GM18870 (cell line): ENCODE measurements around the gene ANKRD53.

ENCODE experiments used
- ATAC-seq: cut with Tn5 transposase; IDR thresholded peaks from one replicate; pipeline ENCODE4 v1.9.1; 2021; ENCODE audit warnings: moderate library complexity; ENCODE audit not compliant: unreplicated experiment

The ANKRD53 gene, protein sequence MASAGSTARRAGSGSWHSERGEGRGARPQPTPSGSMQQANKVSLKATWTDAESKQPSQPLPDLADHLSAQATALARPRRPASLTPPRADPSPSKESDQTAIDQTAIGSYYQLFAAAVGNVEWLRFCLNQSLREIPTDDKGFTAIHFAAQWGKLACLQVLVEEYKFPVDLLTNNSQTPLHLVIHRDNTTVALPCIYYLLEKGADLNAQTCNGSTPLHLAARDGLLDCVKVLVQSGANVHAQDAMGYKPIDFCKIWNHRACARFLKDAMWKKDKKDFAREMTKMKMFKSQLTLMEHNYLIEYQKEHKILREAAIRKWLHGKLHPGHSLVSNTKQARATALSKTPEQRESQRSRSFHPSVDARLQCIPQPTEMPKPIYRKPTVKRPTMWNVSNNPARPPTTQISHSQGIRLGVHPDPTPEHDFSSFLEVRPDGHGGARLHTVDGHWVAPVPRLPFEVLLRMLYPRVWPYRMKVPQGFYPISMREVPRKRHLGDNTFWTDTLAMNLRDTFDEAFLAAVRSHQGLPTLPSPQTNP

DNA sequence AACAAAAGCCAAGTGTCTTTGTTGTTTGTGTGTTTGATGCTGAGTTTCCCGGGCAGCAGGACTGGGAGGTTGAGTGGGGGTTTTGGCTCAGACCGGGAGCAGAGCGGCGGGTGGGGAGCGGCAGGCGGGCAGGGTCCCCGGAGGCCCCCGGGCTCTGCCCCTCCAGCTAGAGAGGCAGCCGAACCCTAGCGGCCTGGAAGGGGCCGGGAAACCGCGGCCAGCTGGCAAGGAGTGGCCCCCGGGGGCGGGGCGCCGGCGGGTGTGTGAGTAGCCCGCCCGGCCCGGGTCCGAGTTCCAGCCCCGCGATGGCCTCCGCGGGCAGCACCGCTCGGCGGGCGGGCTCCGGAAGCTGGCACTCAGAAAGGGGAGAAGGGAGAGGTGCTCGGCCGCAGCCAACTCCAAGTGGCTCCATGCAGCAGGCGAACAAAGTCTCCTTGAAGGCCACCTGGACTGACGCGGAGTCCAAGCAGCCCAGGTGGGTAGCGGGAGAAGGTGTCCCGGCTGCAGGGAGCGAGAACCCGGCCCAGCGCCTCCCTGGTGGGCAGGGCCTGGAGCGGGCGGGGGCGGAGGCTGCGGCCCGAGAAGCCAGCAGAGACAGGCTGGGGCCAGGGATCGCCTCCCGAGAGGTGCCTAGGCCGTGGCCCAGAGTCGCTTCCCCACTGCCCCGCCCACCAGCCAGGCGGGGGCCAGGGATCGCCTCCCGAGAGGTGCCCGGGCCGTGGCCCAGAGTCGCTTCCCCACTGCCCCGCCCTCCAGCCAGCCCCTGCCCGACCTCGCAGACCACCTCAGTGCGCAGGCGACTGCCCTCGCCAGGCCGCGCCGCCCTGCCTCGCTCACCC, at the start of gene ANKRD53:
TSS of gene ANKRD53 (plus strand) at position 290 of the 839 bp plus-strand sequence. CDS start at position 306, 16 bp downstream.
- no peak for ATAC-seq

DNA sequence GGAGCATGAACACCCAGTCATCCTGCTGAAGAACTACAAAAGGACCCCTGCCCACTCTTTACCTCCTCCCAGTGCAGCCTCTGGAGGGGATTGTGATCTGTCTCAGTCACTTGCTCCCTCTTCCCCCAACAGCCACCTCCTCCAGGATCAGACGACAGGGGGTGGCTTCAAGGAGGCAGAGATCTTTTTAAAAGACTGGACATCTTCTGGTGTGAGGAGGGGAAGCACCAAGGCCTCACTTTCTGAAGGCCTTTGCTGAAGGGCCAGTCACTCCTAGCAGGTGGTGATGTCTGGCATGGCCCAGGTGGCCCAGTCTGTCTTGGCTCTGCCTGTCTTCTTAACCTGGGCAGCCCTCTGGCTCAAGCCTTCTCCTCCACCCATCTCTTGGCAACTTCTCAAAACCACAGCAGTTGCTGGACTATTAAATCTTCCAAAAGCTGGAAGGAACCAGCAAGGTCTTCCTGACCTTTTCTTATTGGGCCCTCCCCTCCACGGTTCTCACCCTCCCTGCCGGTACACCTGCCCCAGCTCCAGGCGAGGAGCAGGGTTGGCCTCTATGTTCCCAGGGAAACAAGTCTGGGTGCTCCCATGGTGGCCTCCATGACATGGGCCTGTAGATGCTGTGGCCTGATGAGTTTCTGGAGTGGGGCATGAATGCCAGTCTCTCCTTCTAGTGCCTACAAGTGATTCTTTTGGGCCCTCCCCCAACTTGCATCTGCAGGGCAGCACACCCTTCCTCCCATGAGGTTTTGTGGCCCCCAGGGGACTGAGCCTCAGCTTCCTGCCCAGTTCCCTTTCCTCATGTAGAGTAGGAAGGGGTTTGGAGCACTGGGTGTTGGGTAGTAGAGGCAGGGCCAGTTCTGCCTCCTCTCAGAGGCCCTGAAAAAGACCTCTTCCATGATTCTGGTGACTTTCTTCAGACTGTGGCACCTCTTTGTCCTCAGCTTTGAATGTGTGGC, 47.8 kb upstream of the ANKRD53 start:
- ATAC-seq, result no peak

DNA sequence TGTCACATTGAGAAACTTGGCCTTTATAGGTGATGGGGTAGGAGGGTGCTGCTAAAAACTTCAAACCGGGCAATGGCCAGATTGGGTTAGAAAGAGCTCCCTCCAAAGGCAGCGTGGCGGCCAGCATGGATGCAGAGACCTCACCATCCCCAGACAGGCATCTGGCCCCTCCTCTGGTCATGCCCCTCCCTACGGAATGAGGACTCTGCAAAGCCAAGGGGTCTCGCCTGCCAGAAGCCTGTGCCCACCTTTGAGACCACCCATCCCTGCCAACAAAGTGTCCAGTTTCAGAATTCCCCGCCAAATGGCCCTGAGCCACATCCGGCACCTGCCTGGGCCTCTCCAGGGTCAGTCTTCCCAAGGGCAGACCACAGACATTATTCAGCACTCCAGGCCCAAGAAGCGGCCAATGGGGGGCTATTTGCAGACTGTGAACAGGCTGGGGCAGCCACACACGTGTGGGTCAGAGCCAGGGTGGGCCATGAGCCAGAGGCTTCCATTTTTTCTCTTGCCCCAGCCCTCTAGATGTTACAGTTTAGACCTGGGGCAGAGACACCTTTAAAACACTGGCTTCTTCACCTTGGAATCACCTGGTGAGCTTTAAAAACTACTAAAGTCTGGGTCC, 46.9 kb upstream of the ANKRD53 start:
- no peak for ATAC-seq

DNA sequence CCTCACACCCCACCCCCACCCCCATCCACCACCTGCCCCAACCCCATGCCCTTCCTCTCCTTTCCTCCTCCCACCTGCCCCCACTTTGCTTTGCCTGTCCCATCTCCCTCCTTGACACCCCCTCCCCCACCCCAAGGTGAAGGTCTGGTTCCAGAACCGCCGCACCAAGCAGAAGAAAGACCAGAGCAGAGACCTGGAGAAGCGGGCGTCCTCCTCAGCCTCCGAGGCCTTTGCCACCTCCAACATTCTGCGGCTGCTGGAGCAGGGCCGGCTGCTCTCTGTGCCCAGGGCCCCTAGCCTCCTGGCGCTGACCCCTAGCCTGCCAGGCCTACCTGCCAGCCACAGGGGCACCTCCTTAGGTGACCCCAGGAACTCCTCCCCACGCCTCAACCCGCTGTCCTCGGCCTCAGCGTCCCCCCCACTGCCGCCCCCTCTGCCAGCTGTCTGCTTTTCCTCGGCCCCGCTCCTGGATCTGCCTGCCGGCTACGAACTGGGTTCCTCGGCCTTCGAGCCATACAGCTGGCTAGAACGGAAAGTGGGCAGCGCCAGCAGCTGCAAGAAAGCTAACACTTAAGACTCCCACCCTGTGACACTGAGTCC, 45.7 kb upstream of the ANKRD53 start:
- no peak for ATAC-seq

DNA sequence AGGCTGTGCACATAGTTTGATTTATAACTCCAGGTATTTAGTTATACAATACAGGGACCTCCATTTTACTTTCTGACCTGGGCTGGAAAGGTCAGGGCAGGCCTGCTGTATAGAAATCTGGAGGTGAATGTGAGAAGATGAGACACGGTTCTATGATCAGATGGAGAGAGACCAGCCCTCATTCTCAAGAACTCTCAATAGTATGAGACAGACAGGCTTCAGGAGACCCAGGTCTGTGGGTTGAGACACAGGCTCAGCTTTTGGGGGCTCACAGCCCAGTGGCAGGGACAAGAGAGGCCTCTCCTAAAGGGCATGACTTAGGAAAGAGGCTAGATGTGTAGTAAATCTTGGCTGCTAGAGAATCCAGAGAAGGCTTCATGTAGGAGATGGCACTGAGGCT, 43.4 kb upstream of the ANKRD53 start:
- ATAC-seq, result no peak

DNA sequence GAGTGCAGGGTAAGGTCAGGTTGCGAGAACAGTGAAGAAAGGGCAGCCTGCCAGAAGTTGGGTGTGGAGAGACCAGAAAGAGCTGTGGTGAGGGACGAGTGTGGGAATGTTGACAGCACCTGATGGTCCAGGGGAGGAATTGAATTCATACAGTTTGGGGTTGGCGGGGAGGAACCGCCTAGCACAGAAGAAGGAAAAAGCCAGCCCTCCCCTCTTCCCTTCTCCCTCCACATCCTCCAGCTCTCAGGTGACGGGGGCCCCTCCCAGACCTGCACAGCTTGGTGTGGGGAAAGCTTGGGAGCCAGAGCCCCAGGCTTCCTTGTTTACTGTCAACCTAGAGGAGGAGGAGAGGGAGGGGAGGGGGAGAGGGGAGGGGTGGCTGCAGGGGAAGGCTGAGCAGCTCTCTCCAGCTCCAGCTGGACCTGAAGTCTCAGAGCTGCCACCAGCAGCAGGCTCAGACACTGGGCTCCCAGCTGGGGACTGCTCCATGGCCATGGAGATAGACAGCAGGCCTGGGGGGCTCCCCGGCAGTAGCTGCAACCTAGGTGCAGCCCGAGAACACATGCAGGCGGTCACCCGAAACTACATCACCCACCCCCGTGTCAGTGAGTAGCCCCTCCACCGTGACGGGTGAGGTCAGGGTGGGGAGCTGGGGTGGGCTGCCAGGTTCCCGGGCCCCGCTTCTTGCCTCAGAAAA, 42.8 kb upstream of the ANKRD53 start, which contains the start of gene ATP6V1B1:
TSS of gene ATP6V1B1 (plus strand) at position 433 of the 697 bp plus-strand sequence. CDS start at position 488, 55 bp downstream.
- no peak for ATAC-seq

DNA sequence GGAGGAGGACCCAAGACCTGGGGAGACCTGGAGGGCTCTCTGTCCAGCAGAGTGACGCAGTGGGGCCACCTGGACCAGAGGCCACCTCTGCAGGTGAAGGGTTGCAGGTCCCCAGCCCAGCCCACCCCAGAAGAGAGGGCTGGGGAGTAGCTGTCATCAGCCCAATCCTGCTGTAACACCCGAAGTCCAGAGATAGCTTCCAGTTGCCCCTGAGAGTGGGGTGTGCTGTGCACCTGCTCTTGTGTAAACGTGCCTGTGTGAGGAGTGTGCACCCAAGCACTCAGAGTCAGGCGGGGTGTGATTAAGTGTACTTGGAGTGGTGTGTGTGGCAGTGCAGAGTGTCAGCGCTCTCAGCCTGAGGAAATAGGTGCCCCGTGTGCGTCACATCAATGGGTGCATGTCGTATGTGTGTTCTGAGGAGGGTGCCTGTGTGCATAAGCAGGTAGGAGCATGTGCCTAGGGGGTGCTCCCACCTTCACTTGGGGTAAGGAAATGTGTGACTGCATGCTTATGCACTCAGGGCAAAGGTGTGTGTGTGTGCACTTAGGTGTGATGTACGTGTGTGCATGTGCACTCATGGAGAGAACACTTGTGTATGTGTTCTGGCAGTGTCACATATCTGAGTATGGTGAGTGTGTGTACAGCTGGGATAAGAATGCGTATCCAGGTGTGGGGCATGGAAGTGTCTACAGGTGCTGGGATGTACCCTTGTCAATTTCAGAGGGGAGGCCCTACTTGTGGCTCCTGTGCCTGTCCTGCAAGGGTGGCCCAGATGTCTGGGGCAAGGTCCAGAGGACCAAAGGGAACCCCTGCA, 42.1 kb upstream of the ANKRD53 start:
- ATAC-seq, result no peak

DNA sequence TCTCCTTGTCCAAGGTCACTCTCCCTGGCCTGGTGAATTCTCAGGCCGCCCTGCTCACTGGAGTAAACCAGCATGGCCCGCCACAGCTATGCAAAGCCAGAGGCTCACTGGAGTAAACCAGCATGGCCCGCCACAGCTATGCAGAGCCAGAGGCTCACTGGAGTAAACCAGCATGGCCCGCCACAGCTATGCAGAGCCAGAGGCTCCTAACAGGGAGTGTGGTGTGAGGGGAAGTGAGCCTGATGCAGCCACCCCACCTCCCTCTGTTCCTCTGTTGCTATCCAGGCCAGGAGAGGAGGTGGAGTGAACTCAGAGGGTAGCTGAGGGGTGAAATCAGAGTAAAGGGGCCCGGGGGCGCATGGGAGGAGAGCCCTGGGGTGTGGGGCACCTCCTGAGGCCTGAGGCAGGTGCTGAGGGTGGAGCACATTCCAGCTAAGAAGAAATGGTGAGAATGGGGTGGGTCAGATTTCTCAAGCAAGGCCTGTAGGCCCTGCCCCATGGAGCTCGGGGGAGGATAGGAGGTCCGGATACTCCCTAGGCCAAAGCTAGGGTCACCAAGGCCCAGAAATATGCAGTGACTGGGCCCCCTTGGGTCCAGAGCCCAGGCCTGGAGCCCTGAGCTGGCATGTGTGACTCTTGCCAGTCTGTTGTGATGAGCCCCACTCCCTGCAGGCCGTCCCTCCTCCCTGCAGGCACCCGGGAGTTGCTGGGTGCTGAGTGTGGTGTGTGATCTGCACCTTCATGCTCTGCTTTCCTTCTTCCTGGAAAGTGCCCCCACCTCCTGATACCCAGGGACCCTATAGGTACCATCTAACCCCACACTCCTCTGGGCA, 41.2 kb upstream of the ANKRD53 start:
- ATAC-seq, result no peak

DNA sequence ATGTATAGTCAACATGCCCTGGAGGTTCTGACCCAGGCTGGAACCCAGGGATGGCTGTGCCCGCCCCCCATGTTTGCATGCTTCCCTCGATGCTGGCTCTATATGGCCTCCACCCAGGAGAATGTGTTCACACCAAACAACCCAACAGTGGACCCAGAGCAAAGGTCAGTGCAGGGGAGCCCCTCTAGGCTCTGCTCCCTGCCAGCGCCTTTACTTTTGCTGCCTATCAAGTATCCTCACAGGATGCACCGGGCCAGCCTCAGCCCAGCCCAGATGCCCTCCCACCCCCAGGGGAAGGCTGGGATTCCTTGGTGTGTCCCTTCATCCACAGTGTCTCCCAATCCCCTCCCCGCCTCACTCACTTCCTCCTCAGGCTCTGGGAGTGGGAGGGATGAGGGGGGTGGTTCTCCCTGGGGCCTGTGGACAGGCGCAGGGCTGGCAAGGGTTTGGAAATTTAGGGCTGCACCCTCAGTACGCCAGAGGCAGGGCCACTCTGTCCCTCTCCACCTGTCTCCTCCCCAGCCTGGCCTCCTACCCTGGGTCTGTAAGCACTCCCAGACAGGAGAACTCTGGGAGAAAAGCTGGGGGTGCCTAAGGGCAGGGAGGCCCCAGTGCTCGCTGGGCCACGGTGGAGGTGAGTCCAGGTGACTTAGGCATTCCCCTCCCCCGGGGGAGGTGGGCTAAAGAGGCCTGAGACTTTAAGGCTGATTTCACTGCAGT, 40.4 kb upstream of the ANKRD53 start:
- ATAC-seq, result no peak

DNA sequence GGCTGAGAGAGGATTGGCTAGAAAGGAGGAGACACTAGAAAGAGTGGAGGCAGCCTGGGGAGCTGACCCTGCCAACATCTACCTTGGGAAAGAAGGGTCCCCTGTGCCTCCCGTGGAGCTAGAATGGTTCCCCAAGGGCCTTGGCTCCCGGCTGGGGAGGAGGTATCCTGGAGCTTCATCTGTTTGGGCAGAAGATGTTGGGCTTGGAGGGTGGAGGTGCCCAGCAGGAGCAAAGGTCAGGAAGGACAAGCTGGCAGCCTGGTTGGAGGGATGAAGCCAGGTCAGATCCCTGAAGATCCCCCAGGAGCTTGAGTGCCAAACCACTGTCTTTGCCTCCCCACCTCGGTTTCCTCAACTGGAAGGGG, 39.9 kb upstream of the ANKRD53 start:
- no peak for ATAC-seq

DNA sequence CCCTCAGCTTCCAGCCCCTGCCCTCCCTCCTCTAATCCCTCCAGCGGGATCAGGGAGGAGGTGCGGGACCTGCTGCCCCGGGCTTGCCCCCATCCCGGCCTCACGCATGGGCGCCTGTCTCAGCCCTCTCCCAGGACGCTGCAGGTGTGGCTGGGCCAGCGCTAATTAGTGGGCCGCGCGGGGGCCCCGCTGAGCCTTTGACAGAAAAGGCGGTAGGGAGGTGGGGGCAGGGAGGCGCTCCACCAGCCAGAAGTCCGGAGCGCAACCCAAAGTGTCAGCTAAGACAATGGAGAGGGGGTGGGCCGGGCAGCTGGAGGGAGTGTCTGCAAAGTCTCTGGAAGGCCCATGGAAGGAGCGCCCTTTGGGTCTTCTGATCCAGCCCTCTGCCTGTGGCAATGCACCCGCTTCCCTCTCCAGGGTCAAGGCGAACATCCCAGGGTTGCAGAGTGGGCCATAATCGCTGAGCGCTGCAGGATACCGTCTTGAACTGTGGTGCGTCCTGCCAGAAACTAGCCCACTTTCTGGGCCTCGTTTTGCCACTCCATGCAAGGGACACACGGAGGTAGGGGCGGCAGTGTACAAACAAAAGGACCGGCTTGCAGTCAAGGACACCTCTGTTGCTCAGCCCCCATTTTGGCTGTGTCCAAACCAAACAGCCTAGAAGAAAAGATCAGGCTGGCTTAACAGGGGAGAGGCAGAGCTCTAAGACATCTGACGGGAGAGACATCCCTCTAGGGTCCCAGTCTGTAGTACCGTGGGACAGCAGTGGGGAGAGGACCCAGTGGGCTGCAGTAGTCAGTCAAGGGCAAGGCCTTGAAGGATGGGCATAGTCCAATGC, 39.2 kb upstream of the ANKRD53 start:
- ATAC-seq, result no peak

DNA sequence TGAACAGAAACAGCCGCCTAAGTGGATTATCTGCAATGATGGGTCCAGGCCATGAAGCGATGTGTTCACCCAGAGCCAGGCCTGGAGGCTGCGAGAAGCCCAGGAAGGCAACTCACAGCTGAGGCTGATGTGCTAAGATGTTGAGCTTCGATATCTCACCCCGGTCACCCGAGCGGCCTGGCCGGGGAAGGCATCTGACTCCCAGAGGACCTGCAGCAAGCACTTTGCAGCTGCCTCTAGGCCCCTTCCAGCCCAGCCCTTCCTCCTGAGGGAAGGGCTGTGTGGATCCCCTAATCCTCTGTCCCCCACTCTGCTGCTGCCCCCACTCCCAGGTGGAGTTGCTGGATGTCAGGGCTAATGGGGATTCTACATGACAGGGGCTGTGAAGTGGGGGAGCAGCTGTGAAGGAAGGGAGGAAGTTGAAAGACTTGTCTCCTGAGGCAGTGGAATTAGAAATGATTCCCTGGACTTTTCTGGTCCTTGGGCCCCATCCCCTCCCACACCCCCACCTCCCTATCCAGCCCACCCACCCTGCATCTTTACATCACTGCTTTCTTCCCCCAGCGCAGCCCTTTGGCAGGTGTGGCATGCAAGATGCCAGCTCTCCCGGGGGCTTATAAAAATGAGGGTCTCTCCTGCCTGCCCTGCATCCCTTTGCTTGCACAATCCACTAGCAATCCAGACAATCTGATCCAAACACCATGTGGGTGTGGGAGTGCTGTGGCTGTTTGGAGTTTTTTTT, 38.4 kb upstream of the ANKRD53 start:
- ATAC-seq, result no peak

DNA sequence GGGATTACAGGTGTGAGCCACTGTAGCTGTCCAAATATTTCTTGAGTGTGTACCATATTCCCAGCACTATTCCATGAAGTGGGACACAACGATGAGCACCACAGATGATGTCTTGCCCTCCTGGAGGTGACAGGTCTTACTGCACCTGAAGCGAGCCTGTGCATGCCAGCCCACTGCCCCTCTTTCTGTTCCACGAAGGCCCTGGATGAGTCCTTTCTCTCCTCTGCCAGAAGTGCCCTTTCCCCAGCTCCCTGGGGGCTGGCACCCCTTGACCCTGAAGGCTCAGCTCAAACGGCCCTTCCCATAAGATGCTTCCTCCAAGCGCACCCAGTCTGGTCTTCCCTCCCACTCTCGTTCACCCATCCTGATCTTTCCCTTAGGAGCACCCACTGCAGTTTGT, 37.2 kb upstream of the ANKRD53 start:
- no peak for ATAC-seq

DNA sequence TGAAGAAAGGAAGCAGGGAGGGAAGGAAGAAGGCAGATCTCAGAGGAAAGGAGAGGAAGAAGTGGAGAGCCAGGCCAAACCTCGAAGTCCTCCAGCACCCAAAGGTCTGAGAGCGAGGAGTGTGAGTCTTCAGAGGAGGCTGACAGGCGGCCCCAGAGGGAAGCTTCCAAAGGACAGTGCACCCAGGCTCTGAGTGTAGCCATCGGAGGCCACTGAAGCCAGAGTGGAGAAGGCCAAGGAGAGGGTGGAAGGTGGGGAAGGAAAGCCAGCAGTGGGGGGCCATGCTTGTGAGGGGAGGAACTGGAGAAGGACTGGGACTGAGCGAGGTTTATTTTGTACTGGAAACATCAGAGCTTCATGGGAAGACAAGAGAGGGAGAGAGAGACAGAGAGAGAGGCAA, 36.7 kb upstream of the ANKRD53 start:
- ATAC-seq, result no peak
